Esophagus squamous epithelium (tissue), 4 donors: ENCODE measurements around the gene ZDHHC20.

ENCODE experiments used
- CTCF ChIP-seq, 6 experiments: fragments of 450-650 bp in 4 of 6; fragments of 200-600 bp in 2 of 6; sonication (generic) in 2 of 6; IDR thresholded peaks; one replicate each; pipeline ENCODE4 v1.5.1; 2016 to 2019; ENCODE audit warnings: antibody characterized with exemption in 6 of 6, mild to moderate bottlenecking in 4 of 6, moderate library complexity in 4 of 6
- POLR2A ChIP-seq, 4 donors: fragments of 450-650 bp; IDR thresholded peaks; one replicate each; pipeline ENCODE4 v1.6.1; 2017; ENCODE audit warnings: antibody characterized with exemption in 4 of 4, mild to moderate bottlenecking in 4 of 4, moderate library complexity in 3 of 4

- TF ChIP-seq CTCF (IDR thresholded peaks at IDR 0.05) = peak in 1 of 6 experiments; percentile 12
- TF ChIP-seq POLR2A (IDR thresholded peaks at IDR 0.05) = peak in 2 of 4 donors; percentile 62 to 86
These were observed at the start of gene ZDHHC20 for GRCh38 chr13:21458813-21459701.
